ENCODE data around the gene CRYL1.

DNA sequence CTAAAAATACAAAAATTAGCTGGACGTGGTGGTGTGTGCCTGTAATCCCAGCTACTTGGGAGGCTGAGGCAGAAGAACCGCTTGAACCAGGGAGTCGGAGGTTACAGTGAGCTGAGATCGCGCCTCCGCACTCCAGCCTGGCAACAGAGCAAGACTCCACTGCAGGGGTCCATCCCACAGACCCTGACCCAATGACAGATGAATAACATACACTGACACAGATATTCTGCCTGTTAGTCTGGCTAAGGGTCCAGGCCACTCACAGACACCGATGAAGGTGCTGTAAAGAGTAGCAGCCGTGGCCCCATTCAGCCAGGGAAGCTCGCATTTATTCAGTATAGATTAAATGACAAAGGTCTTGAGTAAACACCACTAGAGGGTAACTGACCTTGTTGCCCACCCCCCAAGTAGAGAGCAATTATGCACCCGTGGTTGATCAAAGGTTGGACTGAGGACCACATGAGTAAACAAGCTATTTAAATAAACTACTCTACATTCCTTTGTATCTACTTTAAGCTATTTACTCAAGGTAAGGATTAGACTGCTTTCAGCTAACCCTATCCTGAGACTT, 8.5 kb upstream of the CRYL1 start:
- no peak for TF ChIP-seq CTCF (conservative IDR thresholded peaks at IDR 0.05)
- no peak for TF ChIP-seq ZFX (IDR thresholded peaks at IDR 0.05)

All from C4-2B (cell line).